Skin of body (tissue), 3 donors: ENCODE results near the gene PDXP. TPM values are rescaled to one million over a fixed set of nuclear protein-coding genes. Genes with fewer than 3 reads are reported as not detected.
"Not testable (repeated sequence)": the region's sequence is repeated elsewhere in the genome, so short reads cannot be mapped to it uniquely, and the experiment has no call there.

Experiments used
- DNase-seq: peaks from one replicate; lab custom pipeline; 2025; lab: John Stamatoyannopoulos, UW
- small RNA-seq: library from RNA; depleted of rRNA; stranded (forward); fragments of <200 nt; gene quantifications from one replicate; pipeline ENCODE3, GENCODE V24; 2014; ENCODE audit warnings: low replicate concordance
- total RNA-seq: library from RNA; depleted of rRNA; stranded (reverse); fragments of >200 nt; gene quantifications from one replicate; pipeline ENCODE4 v1.2.3, GENCODE V29; 2014

Gene PDXP
- total RNA-seq, 1 donor from 2014 or later: 2.0 TPM

- not testable (repeated sequence) for DNase-seq
Measured at GRCh38 chr22:37696260-37696656, 37.7 kb downstream of the PDXP start.

DNA sequence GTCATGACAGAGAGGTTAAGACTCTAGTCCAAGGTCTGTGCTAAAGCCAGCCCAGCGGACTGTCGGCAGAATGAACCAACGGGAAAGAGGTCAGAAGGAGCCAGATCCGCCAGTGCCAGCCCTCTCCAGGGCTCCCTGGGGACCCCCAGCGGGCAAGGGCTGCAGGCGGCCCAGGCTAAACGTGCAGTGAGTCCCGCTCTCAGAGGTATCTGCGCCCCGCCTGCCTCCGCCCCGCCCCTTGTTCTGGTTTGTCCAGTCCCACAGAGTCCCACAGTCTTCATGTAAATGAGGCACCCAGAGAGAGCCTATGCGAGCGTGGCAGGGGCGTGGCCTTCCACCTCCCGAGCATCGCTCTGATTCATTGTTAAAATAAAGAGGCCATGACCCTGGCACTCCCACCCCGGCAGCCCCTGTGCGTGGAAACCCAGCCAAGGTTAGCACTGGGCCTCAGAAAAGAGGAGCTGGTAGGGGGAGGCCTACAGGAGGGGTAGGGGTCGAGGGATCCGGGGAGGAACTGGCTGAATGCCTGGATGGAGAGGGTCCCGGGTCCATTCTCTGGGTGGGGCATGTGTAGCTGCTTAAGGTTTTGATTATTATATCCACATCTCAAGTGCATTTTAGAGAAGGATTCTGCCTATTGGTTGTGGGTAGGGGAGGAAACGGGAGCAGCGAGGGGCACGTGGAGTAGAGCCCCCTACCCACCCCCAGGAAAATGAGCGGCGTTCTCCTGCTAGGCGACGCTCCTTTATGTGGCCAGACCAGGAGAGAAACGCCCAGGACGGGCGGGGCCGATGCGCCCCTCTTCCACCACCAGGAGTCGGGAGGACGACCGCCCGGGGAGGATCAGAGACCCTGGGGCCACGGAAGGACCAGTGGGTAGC is 38.4 kb downstream of the PDXP start, which contains the start of gene TRIOBP:
TRIOBP (plus strand) TSS at position 392 of the 881 bp plus-strand sequence. CDS start 4,318 bp downstream, outside the sequence.
- DNase-seq: peak; percentile 91

DNA sequence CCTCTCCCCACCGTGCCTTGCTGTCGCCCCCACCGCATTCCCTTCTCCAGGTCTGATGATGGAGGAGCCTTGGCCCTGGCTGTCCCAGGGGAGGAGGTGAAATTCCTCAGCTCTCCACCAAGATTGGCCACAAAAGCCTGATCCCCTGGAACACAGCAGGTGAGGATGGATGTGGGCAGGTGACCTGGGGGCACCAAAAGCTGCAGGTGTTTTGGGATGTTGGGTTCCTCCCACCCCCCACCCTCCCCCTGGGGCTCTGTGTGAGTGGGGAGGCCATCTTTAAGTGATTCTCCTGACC is 39.0 kb downstream of the PDXP start:
- DNase-seq: no peak

DNA sequence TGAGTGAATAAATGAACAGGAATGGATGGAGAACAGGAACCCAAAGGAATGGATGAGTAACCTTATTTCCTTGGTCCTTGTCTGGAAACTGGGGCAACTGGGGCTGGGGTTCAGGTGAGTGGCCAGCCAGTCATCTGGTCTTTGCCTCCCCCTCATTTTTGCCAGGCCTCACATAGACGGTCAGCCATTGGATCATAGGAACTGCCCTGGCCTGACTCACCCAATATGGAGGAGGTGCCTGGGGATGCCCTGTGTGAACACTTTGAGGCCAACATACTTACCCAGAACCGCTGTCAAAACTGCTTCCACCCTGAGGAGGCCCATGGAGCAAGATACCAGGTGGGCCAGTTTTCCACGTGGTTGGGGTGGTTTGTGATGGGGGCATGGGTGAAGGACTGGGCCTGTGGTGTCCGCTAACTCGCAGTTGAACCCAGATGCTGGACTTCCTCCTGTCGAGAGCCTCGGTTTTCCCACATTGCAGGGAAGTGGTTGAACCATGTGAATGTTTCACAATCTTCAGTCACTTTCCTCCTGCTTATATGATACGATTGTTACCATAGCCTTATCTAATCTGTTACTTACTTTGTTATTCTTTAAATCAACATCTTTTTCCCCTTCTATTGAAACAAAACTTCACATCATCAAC is 42.7 kb downstream of the PDXP start:
- DNase-seq: no peak

DNA sequence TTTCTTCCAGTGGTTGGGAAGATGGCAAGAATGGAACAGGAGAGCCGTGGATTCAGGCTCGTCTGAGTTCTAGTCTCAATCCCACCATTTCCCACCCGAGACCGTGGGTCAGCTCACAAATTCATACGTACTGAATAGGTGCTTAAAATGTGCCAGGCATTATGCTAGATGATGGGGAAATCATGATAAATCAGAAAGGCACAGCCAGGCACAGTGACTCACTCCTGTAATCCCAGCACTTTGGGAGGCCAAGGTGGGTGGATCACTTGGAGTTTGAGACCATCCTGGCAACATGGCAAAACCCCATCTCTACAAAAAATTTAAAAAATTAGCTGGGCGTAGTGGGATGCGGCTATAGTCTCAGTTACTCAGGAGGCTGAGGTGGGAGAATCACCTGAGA is 45.4 kb downstream of the PDXP start:
- DNase-seq: no peak

DNA sequence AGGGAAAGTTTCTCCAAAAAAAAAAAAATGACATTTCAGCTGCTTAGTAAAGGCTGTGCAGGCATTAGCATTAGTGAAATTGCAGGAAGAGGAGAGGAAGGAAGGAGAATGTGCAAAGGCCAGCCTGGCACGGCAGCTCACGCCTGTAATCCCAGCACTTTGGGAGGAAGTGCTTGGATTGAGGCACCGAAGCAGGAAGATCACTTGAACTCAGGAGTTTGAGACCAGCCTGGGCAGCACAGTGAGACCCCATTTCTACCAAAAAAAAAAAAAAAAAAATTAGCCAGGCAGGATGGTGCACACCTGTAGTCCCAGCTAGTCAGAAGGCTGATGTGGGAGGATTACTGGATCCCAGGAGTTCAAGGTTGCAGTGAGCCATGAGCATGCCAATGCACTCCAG is 46.1 kb downstream of the PDXP start:
- no peak for DNase-seq

DNA sequence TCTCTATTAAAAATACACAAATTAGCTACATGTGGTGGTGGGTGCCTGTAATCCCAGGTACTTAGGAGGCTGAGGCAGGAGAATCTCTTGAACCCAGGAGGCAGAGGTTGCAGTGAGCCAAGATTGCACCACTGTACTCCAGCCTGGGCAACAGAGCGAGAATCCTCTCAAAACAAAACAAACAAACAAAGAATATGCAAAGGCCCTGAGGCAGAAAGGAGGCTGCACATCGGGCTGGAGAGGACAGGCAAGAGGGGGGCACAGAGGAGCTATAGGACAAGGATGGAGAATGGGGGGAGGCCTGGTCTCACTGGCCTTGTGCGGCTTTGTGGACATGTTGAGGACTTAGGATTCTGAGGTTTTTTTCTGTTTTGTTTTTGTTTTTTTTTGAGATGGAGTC is 46.7 kb downstream of the PDXP start:
- DNase-seq: no peak

DNA sequence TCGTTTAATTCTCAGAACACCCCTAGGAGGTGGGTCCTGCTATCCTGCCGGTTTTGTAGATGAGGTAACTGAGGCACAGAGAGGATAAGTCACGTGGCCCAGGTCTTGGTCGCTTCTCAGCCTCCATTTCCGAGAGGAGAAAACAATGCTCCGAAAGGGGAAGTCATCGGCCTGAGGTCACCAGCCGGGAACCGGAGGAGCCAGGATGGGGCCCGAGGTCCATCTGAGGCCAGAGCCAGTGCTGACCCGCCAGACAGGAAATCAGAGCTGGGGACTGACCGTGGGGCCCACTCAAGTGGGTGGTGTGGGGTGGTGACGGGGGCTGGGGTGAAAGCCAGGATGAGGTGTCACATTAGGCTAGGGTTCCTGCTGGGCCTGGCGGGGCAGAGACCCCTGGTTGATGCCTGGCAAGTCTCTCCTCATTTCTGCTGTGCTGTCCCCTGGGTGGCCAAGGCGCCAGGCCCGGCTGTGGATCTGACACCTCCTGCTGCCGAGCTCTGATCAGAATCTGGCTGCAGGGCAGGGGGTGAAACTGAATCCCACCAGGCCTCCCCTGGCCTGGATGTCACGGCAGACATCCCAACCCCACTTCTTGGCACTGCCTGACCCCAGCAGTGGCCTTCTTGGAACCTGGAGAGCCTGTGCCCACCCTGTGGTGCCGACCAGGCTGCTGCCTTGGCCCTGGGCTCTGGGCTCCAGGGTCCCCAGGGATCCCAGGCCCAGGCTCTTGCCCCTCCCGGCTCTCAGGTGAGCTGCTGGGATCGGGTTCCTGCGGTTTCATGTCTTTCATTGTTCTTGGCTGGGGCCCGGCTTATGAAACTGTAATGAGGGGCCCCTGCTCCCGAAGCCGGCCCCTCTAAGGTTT is 50.3 kb downstream of the PDXP start:
- DNase-seq: no peak

DNA sequence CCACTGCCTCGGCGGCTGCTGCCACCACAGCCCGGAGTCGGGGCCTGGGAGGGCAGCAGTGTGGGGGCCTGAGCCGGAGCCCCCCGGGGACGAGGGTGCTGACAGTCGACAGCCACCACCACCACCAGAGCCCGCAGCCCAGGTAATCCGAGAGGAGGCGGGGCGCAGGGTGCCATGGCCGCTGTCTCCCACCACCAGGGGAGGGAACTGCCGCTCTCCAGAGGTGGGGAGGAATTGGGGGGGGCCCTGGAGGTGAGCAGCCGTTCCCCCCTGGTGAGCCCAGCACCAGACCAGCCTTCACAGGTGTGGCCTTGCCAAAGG is 50.9 kb downstream of the PDXP start:
- DNase-seq: no peak

GRCh38 chr22:37710675-37711074 is 52.2 kb downstream of the PDXP start:
- no peak for DNase-seq

DNA sequence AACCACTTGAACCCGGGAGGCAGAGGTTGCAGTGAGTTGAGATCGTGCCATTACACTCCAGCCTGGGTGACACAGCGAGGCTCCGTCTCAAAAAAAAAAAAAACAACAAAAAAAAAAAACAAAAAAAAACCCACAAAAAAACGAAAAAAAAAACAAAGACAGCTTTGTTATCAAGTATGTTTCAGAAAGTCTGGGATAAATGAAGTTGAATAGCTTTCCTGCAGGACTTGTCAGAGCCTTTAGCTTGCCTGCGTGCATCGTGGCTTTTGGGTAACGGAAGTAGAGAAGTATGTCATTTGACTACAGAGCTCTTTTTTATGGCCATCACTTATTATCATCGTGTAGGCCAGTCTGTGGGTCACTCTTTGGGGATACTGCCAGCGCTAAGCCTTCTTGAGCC is 53.0 kb downstream of the PDXP start:
- DNase-seq: no peak

GRCh38 chr22:37713761-37714160 is 55.2 kb downstream of the PDXP start:
- DNase-seq: no peak

- DNase-seq: no peak
Measured at GRCh38 chr22:37714634-37715033, 56.1 kb downstream of the PDXP start.

- DNase-seq: no peak
Measured at GRCh38 chr22:37715760-37716159, 57.2 kb downstream of the PDXP start.

Small RNA genes within 50 kb of the gene (small RNA-seq; reads per million reads assigned to genes)
- gene RN7SL385P: not detected

Other genes with a start within 250 kb of the PDXP start
- gene ELFN2, start 231.2 kb upstream of the PDXP start, total RNA-seq: 0.30 TPM
- gene MFNG, start 172.3 kb upstream of the PDXP start, total RNA-seq: 2.4 TPM
- 3.3 TPM for gene CARD10, start 139.3 kb upstream of the PDXP start, total RNA-seq
- gene CDC42EP1, start 98.2 kb upstream of the PDXP start, total RNA-seq: 8.9 TPM
- 0.39 TPM for gene LGALS2, start 78.6 kb upstream of the PDXP start, total RNA-seq
- gene GGA1, start 49.9 kb upstream of the PDXP start, total RNA-seq: 29.9 TPM
- 8.4 TPM for gene SH3BP1, start 19.1 kb upstream of the PDXP start, total RNA-seq
- 1,340 TPM for gene LGALS1, start 16.9 kb downstream of the PDXP start, total RNA-seq
- gene NOL12, start 27.6 kb downstream of the PDXP start, total RNA-seq: 16.3 TPM
- gene TRIOBP, start 38.3 kb downstream of the PDXP start, total RNA-seq: 40.1 TPM
- 10.2 TPM for gene GCAT, start 149.2 kb downstream of the PDXP start, total RNA-seq
- gene GALR3, start 164.7 kb downstream of the PDXP start, total RNA-seq: not detected
- 10.4 TPM for gene ANKRD54, start 185.6 kb downstream of the PDXP start, total RNA-seq
- 384 TPM for gene EIF3L, start 190.7 kb downstream of the PDXP start, total RNA-seq
- 18.8 TPM for gene MICALL1, start 247.6 kb downstream of the PDXP start, total RNA-seq